Endodermal cell (in vitro differentiated cells): ENCODE results near the gene UBFD1. TPM values are rescaled to one million over a fixed set of nuclear protein-coding genes. Genes with fewer than 3 reads are reported as not detected.

Source experiments
- DNase-seq: peaks from one replicate; pipeline ENCODE4 v3.0.0-alpha.2; 2017
- H3K27ac ChIP-seq: 2 replicates; pipeline ENCODE4 v1.5.1; 2013; ENCODE audit warnings: mild to moderate bottlenecking, low read depth, low read length, moderate library complexity
- H3K27me3 ChIP-seq: 2 replicates; pipeline ENCODE4 v1.6.1; 2013; ENCODE audit warnings: mild to moderate bottlenecking, low read length, moderate library complexity; ENCODE audit not compliant: insufficient read depth, control insufficient read depth, poor library complexity, severe bottlenecking
- H3K36me3 ChIP-seq: 2 replicates; pipeline ENCODE4 v1.7.0; 2013; ENCODE audit warnings: mild to moderate bottlenecking, low read length, moderate library complexity; ENCODE audit not compliant: control insufficient read depth, insufficient read depth
- H3K4me1 ChIP-seq: one replicate; pipeline ENCODE4 v1.7.0; 2013; ENCODE audit warnings: low read length; ENCODE audit not compliant: control insufficient read depth, insufficient read depth
- H3K4me3 ChIP-seq: 2 replicates; pipeline ENCODE4 v1.5.1; 2013; ENCODE audit warnings: mild to moderate bottlenecking, low read length, moderate library complexity
- H3K9ac ChIP-seq: 2 replicates; pipeline ENCODE4 v1.6.1; 2013; ENCODE audit warnings: mild to moderate bottlenecking, low read length, moderate library complexity; ENCODE audit not compliant: poor library complexity, severe bottlenecking; ENCODE audit errors: extremely low read depth
- H3K9me3 ChIP-seq: 2 replicates; pipeline ENCODE4 v1.6.1; 2013; ENCODE audit warnings: mild to moderate bottlenecking, low read length, moderate library complexity; ENCODE audit not compliant: control insufficient read depth
- H3K27ac Mint-ChIP-seq: 2 replicates; pipeline ENCODE4 v1.8.0; 2020; ENCODE audit warnings: mixed read lengths
- H3K27me3 Mint-ChIP-seq: 2 replicates; pipeline ENCODE4 v1.8.0; 2021; ENCODE audit warnings: mild to moderate bottlenecking, mixed read lengths; ENCODE audit not compliant: insufficient read depth
- H3K36me3 Mint-ChIP-seq: 2 replicates; pipeline ENCODE4 v1.8.0; 2020; ENCODE audit warnings: low read depth, mixed read lengths
- H3K4me1 Mint-ChIP-seq: 2 replicates; pipeline ENCODE4 v1.8.0; 2020; ENCODE audit warnings: mixed read lengths
- H3K4me3 Mint-ChIP-seq: 2 replicates; pipeline ENCODE4 v1.8.0; 2020; ENCODE audit warnings: mild to moderate bottlenecking, moderate library complexity, mixed read lengths
- H3K9me3 Mint-ChIP-seq: 2 replicates; pipeline ENCODE4 v1.8.0; 2020; ENCODE audit warnings: mild to moderate bottlenecking, mixed read lengths
- WGBS, 2 experiments: methylation state at CpG; one replicate each; pipeline versions ENCODE4 v1.1.5 to v1.1.7; 2013; ENCODE audit warnings: missing lambda C conversion rate in 2 of 2, mixed read lengths in 1 of 2; ENCODE audit not compliant: insufficient coverage in 1 of 2, insufficient read length in 1 of 2; 5-methylcytosine and 5-hydroxymethylcytosine counted together
- total RNA-seq, 2 donors: library from RNA; stranded (reverse); fragmentation: NEBNext Ultra II Directional in 1 of 2; extraction: Animal tissue kit (Norgen Biotek cat#: 25700) in 1 of 2; gene quantifications; 2 replicates in 1 of 2; 3 replicates in 1 of 2; pipeline ENCODE4 v1.2.1, GENCODE V29; 2021
- TF ChIP-seq, protein P1 (sequence below): fragments of 200-600 bp; sonication (generic); conservative IDR thresholded peaks from 2 replicates; pipeline ENCODE4 v1.5.0; 2021; ENCODE audit warnings: antibody characterized with exemption, mild to moderate bottlenecking

The UBFD1 gene
- total RNA-seq, 2 donors from 2014 or later = 105 to 113 TPM

DNA sequence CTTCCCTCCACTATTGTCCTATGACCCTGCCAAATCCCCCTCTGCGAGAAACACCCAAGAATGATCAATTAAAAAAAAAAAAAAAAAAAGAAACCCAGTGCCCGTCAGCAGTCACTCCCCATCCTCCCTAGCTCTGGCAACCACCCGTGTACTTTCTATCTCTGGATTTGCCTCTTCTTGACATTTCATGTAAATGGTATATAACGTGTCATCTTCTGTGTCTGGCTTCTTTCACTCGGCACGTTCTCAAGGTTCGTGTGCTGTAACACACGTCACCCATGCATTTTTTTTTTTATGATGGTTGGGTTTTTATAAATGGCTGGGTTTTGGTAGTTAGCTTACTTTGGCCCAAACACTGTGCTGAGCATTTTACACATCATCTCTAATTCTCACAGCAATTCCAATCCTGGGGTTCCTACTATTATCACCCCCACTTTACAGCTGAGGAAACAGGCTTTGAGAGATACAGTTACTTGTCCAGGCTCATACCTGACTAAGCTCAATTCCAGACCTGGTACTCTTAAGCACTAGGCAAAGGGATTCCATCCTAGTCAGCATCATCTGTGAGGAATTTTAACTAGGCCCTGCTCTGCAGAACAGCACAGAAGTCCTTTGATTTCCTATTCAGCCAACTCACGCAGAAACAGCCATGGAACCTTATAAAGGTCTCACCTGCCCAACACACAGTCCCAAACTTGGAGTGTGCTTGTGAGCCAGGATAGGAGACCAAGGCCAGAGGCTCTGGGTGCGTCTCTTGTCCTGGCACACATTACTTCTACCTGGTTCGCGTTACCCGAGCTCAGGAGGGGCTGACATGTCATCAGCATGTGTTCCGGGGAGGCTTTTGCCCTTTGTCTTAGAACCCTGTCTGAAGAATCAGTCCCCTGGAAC, 26.9 kb downstream of the UBFD1 start:
- no peaks in the 10 kb centered on the region for H3K9me3 ChIP-seq
- Mint-ChIP-seq H3K4me3 (no peak overlapping the region), H3K27me3 (no peaks in the 10 kb centered on the region), H3K36me3 (peaks cover 68% of the 10 kb centered on the region), H3K9me3 (no peaks in the 10 kb centered on the region), H3K4me1 (no peaks in the 10 kb centered on the region), H3K27ac (no peak overlapping the region)
- no peak overlapping the region for H3K9ac ChIP-seq
- no peak overlapping the region for H3K4me3 ChIP-seq
- H3K4me1 ChIP-seq = no peaks in the 10 kb centered on the region
- H3K36me3 ChIP-seq = peaks cover 79% of the 10 kb centered on the region
- 93 to 98% methylated on average over 6 to 13 of the region's 14 CpGs for WGBS, 2 experiments
- TF ChIP-seq, protein P1, sequence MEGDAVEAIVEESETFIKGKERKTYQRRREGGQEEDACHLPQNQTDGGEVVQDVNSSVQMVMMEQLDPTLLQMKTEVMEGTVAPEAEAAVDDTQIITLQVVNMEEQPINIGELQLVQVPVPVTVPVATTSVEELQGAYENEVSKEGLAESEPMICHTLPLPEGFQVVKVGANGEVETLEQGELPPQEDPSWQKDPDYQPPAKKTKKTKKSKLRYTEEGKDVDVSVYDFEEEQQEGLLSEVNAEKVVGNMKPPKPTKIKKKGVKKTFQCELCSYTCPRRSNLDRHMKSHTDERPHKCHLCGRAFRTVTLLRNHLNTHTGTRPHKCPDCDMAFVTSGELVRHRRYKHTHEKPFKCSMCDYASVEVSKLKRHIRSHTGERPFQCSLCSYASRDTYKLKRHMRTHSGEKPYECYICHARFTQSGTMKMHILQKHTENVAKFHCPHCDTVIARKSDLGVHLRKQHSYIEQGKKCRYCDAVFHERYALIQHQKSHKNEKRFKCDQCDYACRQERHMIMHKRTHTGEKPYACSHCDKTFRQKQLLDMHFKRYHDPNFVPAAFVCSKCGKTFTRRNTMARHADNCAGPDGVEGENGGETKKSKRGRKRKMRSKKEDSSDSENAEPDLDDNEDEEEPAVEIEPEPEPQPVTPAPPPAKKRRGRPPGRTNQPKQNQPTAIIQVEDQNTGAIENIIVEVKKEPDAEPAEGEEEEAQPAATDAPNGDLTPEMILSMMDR = no peak
- no peak for DNase-seq
- H3K27ac ChIP-seq = no peak overlapping the region
- H3K27me3 ChIP-seq = no peaks in the 10 kb centered on the region

DNA sequence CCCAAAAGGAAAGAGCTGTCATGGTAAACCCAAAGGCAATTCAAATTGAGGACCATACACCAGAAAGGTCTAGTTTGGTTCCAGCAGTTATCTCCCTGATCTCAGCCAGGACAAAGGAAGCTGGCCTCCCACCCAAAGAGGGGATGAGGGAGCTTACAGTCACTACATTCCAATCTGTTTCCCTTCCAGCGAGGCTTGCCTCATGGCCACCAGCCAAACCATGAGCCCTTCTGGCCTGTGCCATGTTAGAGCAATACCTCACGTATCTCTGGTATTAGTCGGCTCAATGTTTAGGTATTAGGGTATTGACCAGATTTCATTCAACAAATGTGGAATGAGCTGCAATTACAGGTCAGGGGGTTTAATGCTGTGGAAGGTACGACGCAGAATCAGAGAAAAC, 30.2 kb downstream of the UBFD1 start:
- Histone ChIP-seq H3K9ac (no peak overlapping the region), H3K27ac (no peak overlapping the region), H3K4me1 (no peaks in the 10 kb centered on the region), H3K9me3 (no peaks in the 10 kb centered on the region), H3K36me3 (peaks cover 83% of the 10 kb centered on the region), H3K27me3 (no peaks in the 10 kb centered on the region), H3K4me3 (no peak overlapping the region)
- WGBS, 2 experiments = 95 to 97% methylated on average over 4 to 5 of the region's 5 CpGs
- TF ChIP-seq, protein P1 = no peak
- DNase-seq = no peak
- Mint-ChIP-seq H3K27me3 (no peaks in the 10 kb centered on the region), H3K27ac (peak overlapping the region; percentile 61), H3K4me3 (no peak overlapping the region), H3K36me3 (peaks cover 70% of the 10 kb centered on the region), H3K4me1 (no peaks in the 10 kb centered on the region), H3K9me3 (no peaks in the 10 kb centered on the region)

DNA sequence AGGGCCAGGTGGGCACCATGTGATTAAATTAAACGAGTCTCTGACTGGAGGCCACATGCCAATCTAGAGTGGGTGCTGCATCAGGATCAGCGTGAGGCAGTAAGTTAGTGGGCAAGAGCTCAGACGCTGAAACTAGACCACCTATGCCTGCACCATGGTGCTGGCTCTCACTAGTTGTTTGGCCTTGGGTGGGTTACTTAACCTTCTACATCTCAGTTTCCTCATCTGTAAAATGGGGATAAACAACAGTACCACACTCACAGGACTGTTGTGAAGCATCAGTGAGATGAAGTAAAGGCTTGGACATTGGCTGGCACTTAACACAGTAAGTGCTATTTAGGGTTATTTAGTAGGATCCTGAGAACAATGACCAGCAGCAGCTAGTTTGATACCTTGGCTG, 32.7 kb downstream of the UBFD1 start:
- H3K27me3 ChIP-seq = no peaks in the 10 kb centered on the region
- Mint-ChIP-seq H3K36me3 (peaks cover 67% of the 10 kb centered on the region), H3K9me3 (no peaks in the 10 kb centered on the region), H3K4me1 (peaks cover 3% of the 10 kb centered on the region), H3K27ac (no peak overlapping the region), H3K27me3 (no peaks in the 10 kb centered on the region), H3K4me3 (no peak overlapping the region)
- H3K9me3 ChIP-seq = no peaks in the 10 kb centered on the region
- H3K36me3 ChIP-seq = peaks cover 80% of the 10 kb centered on the region
- WGBS, 2 experiments = 93 to 95% methylated on average over 3 of the region's 3 CpGs
- DNase-seq = no peak
- no peak overlapping the region for H3K27ac ChIP-seq
- TF ChIP-seq, protein P1 = no peak
- H3K9ac ChIP-seq = no peak overlapping the region
- no peak overlapping the region for H3K4me3 ChIP-seq
- H3K4me1 ChIP-seq = no peaks in the 10 kb centered on the region
